AG08395 (cell line): ENCODE data around the gene IARS1.
A peak's percentile ranks its signal among the peaks of the same experiment; 100 is the strongest.

Experiments used
- DNase-seq: peaks from one replicate; pipeline ENCODE4 v3.0.0; 2012; ENCODE audit warnings: mixed read lengths, low spot score

The IARS1 gene

GRCh38 chr9:92295240-92295790 lies 1.8 kb upstream of the IARS1 start:
- DNase-seq: no peak

- peak; percentile 6 for DNase-seq
Measured at GRCh38 chr9:92294297-92294676, 790 bp upstream of the IARS1 start.

GRCh38 chr9:92293075-92293354 lies 482 bp downstream of the IARS1 start:
- DNase-seq: no peak

- peak; percentile 2 for DNase-seq
Measured at GRCh38 chr9:92292338-92293074, 991 bp downstream of the IARS1 start.

- no peak for DNase-seq
Measured at GRCh38 chr9:92291577-92291976, 1.9 kb downstream of the IARS1 start.

GRCh38 chr9:92290785-92291429 lies 2.6 kb downstream of the IARS1 start:
- DNase-seq: no peak

GRCh38 chr9:92289708-92290390 lies 3.6 kb downstream of the IARS1 start:
- DNase-seq: peak; percentile 6

- no peak for DNase-seq
Measured at GRCh38 chr9:92279302-92279701, 14.2 kb downstream of the IARS1 start.

GRCh38 chr9:92278110-92278509 lies 15.4 kb downstream of the IARS1 start:
- DNase-seq: peak; percentile 58

- DNase-seq: no peak
Measured at GRCh38 chr9:92276331-92277032, 17.0 kb downstream of the IARS1 start.

GRCh38 chr9:92275541-92275940 lies 18.0 kb downstream of the IARS1 start:
- no peak for DNase-seq

- no peak for DNase-seq
Measured at GRCh38 chr9:92270511-92270910, 23.0 kb downstream of the IARS1 start.

- DNase-seq: no peak
Measured at GRCh38 chr9:92266486-92266885, 27.0 kb downstream of the IARS1 start.

GRCh38 chr9:92265154-92265553 lies 28.3 kb downstream of the IARS1 start:
- DNase-seq: peak; percentile 60

- no peak for DNase-seq
Measured at GRCh38 chr9:92263131-92263530, 30.4 kb downstream of the IARS1 start.

- DNase-seq: no peak
Measured at GRCh38 chr9:92257327-92257726, 36.2 kb downstream of the IARS1 start.

- no peak for DNase-seq
Measured at GRCh38 chr9:92254381-92255337, 38.8 kb downstream of the IARS1 start.

- no peak for DNase-seq
Measured at GRCh38 chr9:92253656-92254055, 39.8 kb downstream of the IARS1 start.

- no peak for DNase-seq
Measured at GRCh38 chr9:92247981-92248380, 45.5 kb downstream of the IARS1 start.

GRCh38 chr9:92247296-92247695 lies 46.2 kb downstream of the IARS1 start:
- DNase-seq: no peak
